A549 treated with ZK216348 at 1 μM for 4 hours (cell line): ENCODE data around the gene TSPAN31. TPM values are rescaled to one million over a fixed set of nuclear protein-coding genes. Genes with fewer than 3 reads are reported as not detected.

ENCODE experiments used
- total RNA-seq: library from RNA; stranded (reverse); fragments of 200-300 nt; extraction: Qiagen RNA extraction; gene quantifications from 5 replicates; pipeline ENCODE4 v1.2.3, GENCODE V29; 2022; ENCODE audit warnings: low read depth

The TSPAN31 gene
- 14.4 to 21.6 TPM (median 17.4 TPM) in 5 replicates for total RNA-seq

GRCh38 chr12:57744777-57745484, at the start of gene TSPAN31:
Gene TSPAN31 (plus strand): TSS chr12:57745039. CDS start chr12:57745155, 116 bp downstream.

GRCh38 chr12:57738661-57739237, 6.1 kb upstream of the TSPAN31 start, which contains the start of gene AGAP2:
Gene AGAP2 (minus strand): TSS chr12:57738742. CDS start chr12:57738246, 496 bp downstream.

GRCh38 chr12:57751788-57752667, 7.2 kb downstream of the TSPAN31 start, which contains the start of gene CDK4:
Gene CDK4 (minus strand): TSS chr12:57752310. CDS start chr12:57751717, 593 bp downstream.

GRCh38 chr12:57754411-57755193, 9.8 kb downstream of the TSPAN31 start, which contains the start of gene MARCHF9:
Gene MARCHF9 (plus strand): TSS chr12:57755103. CDS start chr12:57755529, 426 bp downstream.

GRCh38 chr12:57766464-57767304, 21.8 kb downstream of the TSPAN31 start, which contains the start of gene CYP27B1:
Gene CYP27B1 (minus strand): TSS chr12:57767078. CDS start chr12:57767041, 37 bp downstream.

GRCh38 chr12:57771873-57772428, 27.1 kb downstream of the TSPAN31 start, which contains the start of gene METTL1:
Gene METTL1 (minus strand): TSS chr12:57772105. CDS start chr12:57772083, 22 bp downstream.

GRCh38 chr12:57772429-57773322, 27.8 kb downstream of the TSPAN31 start, which contains the start of gene EEF1AKMT3:
Gene EEF1AKMT3 (plus strand): TSS chr12:57772614. CDS start chr12:57772725, 111 bp downstream.

GRCh38 chr12:57782608-57783465, 38.0 kb downstream of the TSPAN31 start, which contains the start of gene TSFM:
Gene TSFM (plus strand): TSS chr12:57782787. CDS start chr12:57782802, 15 bp downstream.

Other genes starting within 250 kb of the TSPAN31 start
- gene DDIT3, start 224.5 kb upstream of the TSPAN31 start, total RNA-seq: 28.7 to 36.1 TPM (median 31.0 TPM) in 5 replicates
- gene MBD6, start 222.2 kb upstream of the TSPAN31 start, total RNA-seq: 15.4 to 28.9 TPM (median 27.5 TPM) in 5 replicates
- gene DCTN2, start 197.8 kb upstream of the TSPAN31 start, total RNA-seq: 120 to 142 TPM (median 127 TPM) in 5 replicates
- gene KIF5A, start 195.0 kb upstream of the TSPAN31 start, total RNA-seq: 0.18 to 0.26 TPM (median 0.21 TPM) in 5 replicates
- 39.2 to 49.2 TPM (median 42.4 TPM) in 5 replicates for gene PIP4K2C, start 153.8 kb upstream of the TSPAN31 start, total RNA-seq
- 13.4 to 21.3 TPM (median 18.7 TPM) in 5 replicates for gene DTX3, start 140.2 kb upstream of the TSPAN31 start, total RNA-seq
- 4.1 to 7.7 TPM (median 6.0 TPM) in 5 replicates for gene ARHGEF25, start 133.6 kb upstream of the TSPAN31 start, total RNA-seq
- gene B4GALNT1, start 111.8 kb upstream of the TSPAN31 start, total RNA-seq: 27.2 to 51.6 TPM (median 49.2 TPM) in 5 replicates
- 109 to 127 TPM (median 117 TPM) in 5 replicates for gene OS9, start 50.9 kb upstream of the TSPAN31 start, total RNA-seq
- gene AGAP2, start 6.3 kb upstream of the TSPAN31 start, total RNA-seq: 0.08 to 0.48 TPM (median 0.12 TPM) in 5 replicates
- 212 to 278 TPM (median 234 TPM) in 5 replicates for gene CDK4, start 7.3 kb downstream of the TSPAN31 start, total RNA-seq
- gene MARCHF9, start 10.1 kb downstream of the TSPAN31 start, total RNA-seq: 6.0 to 9.2 TPM (median 7.8 TPM) in 5 replicates
- gene CYP27B1, start 22.0 kb downstream of the TSPAN31 start, total RNA-seq: 0.86 to 4.5 TPM (median 2.7 TPM) in 5 replicates
- gene METTL1, start 27.1 kb downstream of the TSPAN31 start, total RNA-seq: 49.9 to 57.2 TPM (median 51.6 TPM) in 5 replicates
- gene EEF1AKMT3, start 27.6 kb downstream of the TSPAN31 start, total RNA-seq: 3.8 to 5.7 TPM (median 5.2 TPM) in 5 replicates
- gene TSFM, start 37.7 kb downstream of the TSPAN31 start, total RNA-seq: 67.7 to 78.2 TPM (median 72.3 TPM) in 5 replicates
- 0.40 to 1.0 TPM (median 0.71 TPM) in 5 replicates for gene AVIL, start 73.7 kb downstream of the TSPAN31 start, total RNA-seq
- 40.9 to 60.8 TPM (median 50.5 TPM) in 5 replicates for gene CTDSP2, start 101.7 kb downstream of the TSPAN31 start, total RNA-seq
- gene ATP23, start 196.5 kb downstream of the TSPAN31 start, total RNA-seq: 4.7 to 6.4 TPM (median 5.6 TPM) in 5 replicates